Suppressor macrophage (primary cell): Measurements from ENCODE around the gene IL22RA1.

Source experiments
- DNase-seq, 4 experiments: peaks; one replicate each; pipeline ENCODE4 v3.0.0-alpha.2; 2020 to 2022

IL22RA1 gene

GRCh38 chr1:24097663-24098062 lies 45.3 kb downstream of the IL22RA1 start:
- no peak for DNase-seq

- DNase-seq = no peak
Observed at GRCh38 chr1:24096739-24097103, 46.2 kb downstream of the IL22RA1 start.

GRCh38 chr1:24096009-24096738 lies 46.8 kb downstream of the IL22RA1 start:
- no peak for DNase-seq

- no peak for DNase-seq
Observed at GRCh38 chr1:24095140-24095859, 47.6 kb downstream of the IL22RA1 start.

GRCh38 chr1:24094554-24094953 lies 48.4 kb downstream of the IL22RA1 start:
- DNase-seq = no peak

GRCh38 chr1:24093732-24094131 lies 49.2 kb downstream of the IL22RA1 start:
- DNase-seq = no peak

GRCh38 chr1:24092979-24093378 lies 50.0 kb downstream of the IL22RA1 start:
- no peak for DNase-seq

- DNase-seq = no peak
Observed at GRCh38 chr1:24091971-24092482, 50.9 kb downstream of the IL22RA1 start.

GRCh38 chr1:24090736-24091135 lies 52.2 kb downstream of the IL22RA1 start:
- no peak for DNase-seq

- DNase-seq = no peak
Observed at GRCh38 chr1:24089743-24090555, 53.0 kb downstream of the IL22RA1 start.

GRCh38 chr1:24089027-24089742 lies 53.8 kb downstream of the IL22RA1 start:
- no peak for DNase-seq

- no peak for DNase-seq
Observed at GRCh38 chr1:24086466-24086865, 56.5 kb downstream of the IL22RA1 start.

GRCh38 chr1:24085546-24085945 lies 57.4 kb downstream of the IL22RA1 start:
- no peak for DNase-seq

GRCh38 chr1:24085007-24085406 lies 57.9 kb downstream of the IL22RA1 start:
- no peak for DNase-seq

GRCh38 chr1:24084050-24084449 lies 58.9 kb downstream of the IL22RA1 start:
- DNase-seq = no peak

- DNase-seq = no peak
Observed at GRCh38 chr1:24082372-24082771, 60.6 kb downstream of the IL22RA1 start.

- no peak for DNase-seq
Observed at GRCh38 chr1:24081190-24081589, 61.8 kb downstream of the IL22RA1 start.

- DNase-seq = no peak
Observed at GRCh38 chr1:24080131-24080530, 62.8 kb downstream of the IL22RA1 start.

GRCh38 chr1:24077278-24077978 lies 65.5 kb downstream of the IL22RA1 start:
- no peak for DNase-seq

- DNase-seq = no peak
Observed at GRCh38 chr1:24075946-24076345, 67.0 kb downstream of the IL22RA1 start.

GRCh38 chr1:24075590-24075854 lies 67.4 kb downstream of the IL22RA1 start:
- no peak for DNase-seq
